ENCODE results near the gene EME2.
"Not testable (repeated sequence)": the region's sequence is repeated elsewhere in the genome, so short reads cannot be mapped to it uniquely, and the experiment has no call there.

The EME2 gene

GRCh38 chr16:1792836-1793577 lies 20.4 kb downstream of the EME2 start:
- no peak for TF ChIP-seq CTCF (IDR thresholded peaks at IDR 0.05; ENCODE audit: low read length, missing control alignments)
- H3K4me3 ChIP-seq (replicated peaks; ENCODE audit: low read depth, low read length) = no peak overlapping the region
- DNase-seq (ENCODE audit: low read depth) = no peak

- DNase-seq (ENCODE audit: low read depth) = no peak
- no peak within 1 kb of the TSS for H3K4me3 ChIP-seq (replicated peaks; ENCODE audit: low read depth, low read length)
- no peak for TF ChIP-seq CTCF (IDR thresholded peaks at IDR 0.05; ENCODE audit: low read length, missing control alignments)
These were observed 21.1 kb downstream of the EME2 start, which contains the start of gene IGFALS for GRCh38 chr16:1793578-1794220. TSS of gene IGFALS (minus strand) at chr16:1793705. CDS start at chr16:1793652, 53 bp downstream.

GRCh38 chr16:1794221-1794871 lies 21.7 kb downstream of the EME2 start:
- no peak overlapping the region for H3K4me3 ChIP-seq (replicated peaks; ENCODE audit: low read depth, low read length)
- no peak for TF ChIP-seq CTCF (IDR thresholded peaks at IDR 0.05; ENCODE audit: low read length, missing control alignments)
- no peak for DNase-seq (ENCODE audit: low read depth)

- TF ChIP-seq CTCF (IDR thresholded peaks at IDR 0.05; ENCODE audit: low read length, missing control alignments) = no peak
- no peak for DNase-seq (ENCODE audit: low read depth)
- H3K4me3 ChIP-seq (replicated peaks; ENCODE audit: low read depth, low read length) = no peak overlapping the region
These were observed 22.5 kb downstream of the EME2 start for GRCh38 chr16:1794908-1795666.

GRCh38 chr16:1799263-1799662 lies 26.7 kb downstream of the EME2 start:
- H3K4me3 ChIP-seq (replicated peaks; ENCODE audit: low read depth, low read length); DNase-seq (ENCODE audit: low read depth): not testable (repeated sequence)

- no peak overlapping the region for H3K4me3 ChIP-seq (replicated peaks; ENCODE audit: low read depth, low read length)
- TF ChIP-seq CTCF (IDR thresholded peaks at IDR 0.05; ENCODE audit: low read length, missing control alignments) = no peak
- DNase-seq (ENCODE audit: low read depth) = no peak
These were observed 28.1 kb downstream of the EME2 start for GRCh38 chr16:1800701-1801100.

- TF ChIP-seq CTCF (IDR thresholded peaks at IDR 0.05; ENCODE audit: low read length, missing control alignments) = no peak
- DNase-seq (ENCODE audit: low read depth) = no peak
- no peak overlapping the region for H3K4me3 ChIP-seq (replicated peaks; ENCODE audit: low read depth, low read length)
These were observed 35.0 kb downstream of the EME2 start for GRCh38 chr16:1807626-1808025.

Data from fibroblast of pulmonary artery (primary cell).